NB4 (cell line): ENCODE measurements around the gene PEPD.

Experiments used
- CTCF ChIP-seq: IDR thresholded peaks from one replicate; pipeline ENCODE4 v1.5.1; 2012; ENCODE audit warnings: low read depth, low read length
- MAX ChIP-seq: IDR thresholded peaks from 2 replicates; pipeline ENCODE4 v1.6.1; 2011; ENCODE audit warnings: low read depth, low read length
- MYC ChIP-seq: IDR thresholded peaks from 2 replicates; pipeline ENCODE4 v1.6.1; 2011; ENCODE audit warnings: low read depth, low read length
- POLR2A ChIP-seq: IDR thresholded peaks from 2 replicates; pipeline ENCODE4 v1.6.1; 2011; ENCODE audit warnings: mild to moderate bottlenecking; ENCODE audit not compliant: insufficient read length; ENCODE audit errors: extremely low read depth

GRCh38 chr19:33456076-33456844 is 65.3 kb downstream of the PEPD start:
- TF ChIP-seq POLR2A (no peak), CTCF (no peak), MAX (no peak), MYC (no peak)
